Ectodermal cell (in vitro differentiated cells): ENCODE results near the gene ATP13A4. TPM values are rescaled to one million over a fixed set of nuclear protein-coding genes. Genes with fewer than 3 reads are reported as not detected.
A peak's percentile ranks its signal among the peaks of the same experiment; 100 is the strongest.

ENCODE experiments used
- H3K27ac ChIP-seq: 2 replicates; pipeline ENCODE4 v1.7.0; 2013; ENCODE audit warnings: mild to moderate bottlenecking, low read depth, low read length; ENCODE audit not compliant: insufficient read depth, poor library complexity, severe bottlenecking
- H3K27me3 ChIP-seq: 2 replicates; pipeline ENCODE4 v1.7.0; 2013; ENCODE audit warnings: mild to moderate bottlenecking, low read length; ENCODE audit not compliant: insufficient read depth, control insufficient read depth, poor library complexity, severe bottlenecking
- H3K36me3 ChIP-seq: one replicate; pipeline ENCODE4 v1.7.0; 2013; ENCODE audit warnings: low read length; ENCODE audit not compliant: control insufficient read depth, insufficient read depth
- H3K4me1 ChIP-seq: one replicate; pipeline ENCODE4 v1.7.0; 2013; ENCODE audit warnings: low read length; ENCODE audit not compliant: control insufficient read depth, insufficient read depth
- H3K4me3 ChIP-seq: 2 replicates; pipeline ENCODE4 v1.7.0; 2013; ENCODE audit warnings: low read depth, low read length, control low read depth; ENCODE audit not compliant: insufficient read depth
- H3K9me3 ChIP-seq: 2 replicates; pipeline ENCODE4 v1.7.0; 2013; ENCODE audit warnings: mild to moderate bottlenecking, low read length, moderate library complexity; ENCODE audit not compliant: control insufficient read depth
- WGBS, 2 experiments: methylation state at CpG; one replicate each; pipeline ENCODE4 v1.1.7; 2013; ENCODE audit warnings: missing lambda C conversion rate in 2 of 2; 5-methylcytosine and 5-hydroxymethylcytosine counted together
- polyA plus RNA-seq, 4 experiments: library from polyadenylated mRNA; stranded (reverse); fragments of 50-300 nt; gene quantifications; one replicate each; pipeline ENCODE4 v1.2.3, GENCODE V29; 2013

ATP13A4 gene
- 0.37 TPM for polyA plus RNA-seq (2013, experiment 1 of 4)
- polyA plus RNA-seq (2013, experiment 2 of 4), result 0.69 TPM
- 0.59 TPM for polyA plus RNA-seq (2013, experiment 3 of 4)
- 0.49 TPM for polyA plus RNA-seq (2013, experiment 4 of 4)

- H3K4me1 ChIP-seq, result peaks cover 6% of the 10 kb centered on the region
- no peaks in the 10 kb centered on the region for H3K9me3 ChIP-seq
- no peak within 1 kb of the TSS for H3K4me3 ChIP-seq
- 68 to 69% methylated on average over 9 of the region's 9 CpGs for WGBS, 2 experiments
- H3K27me3 ChIP-seq, result no peaks in the 10 kb centered on the region
- no peak within 1 kb of the TSS for H3K27ac ChIP-seq
- H3K36me3 ChIP-seq, result no peaks in the 10 kb centered on the region
Observed at GRCh38 chr3:193554811-193555210, at the start of gene ATP13A4. Gene ATP13A4 (minus strand): TSS chr3:193554895. CDS start chr3:193554799, 96 bp downstream.

GRCh38 chr3:193599393-193599792, 44.7 kb upstream of the ATP13A4 start:
- peaks cover 5% of the 10 kb centered on the region for H3K4me1 ChIP-seq
- H3K4me3 ChIP-seq, result no peak overlapping the region
- no peaks in the 10 kb centered on the region for H3K36me3 ChIP-seq
- no peaks in the 10 kb centered on the region for H3K27me3 ChIP-seq
- H3K9me3 ChIP-seq, result no peaks in the 10 kb centered on the region
- H3K27ac ChIP-seq, result no peak overlapping the region
- 100% methylated on average over 1 of the region's 1 CpG for WGBS, 2 experiments

GRCh38 chr3:193598202-193598601, 43.5 kb upstream of the ATP13A4 start:
- H3K27ac ChIP-seq, result no peak overlapping the region
- peaks cover 5% of the 10 kb centered on the region for H3K4me1 ChIP-seq
- no peaks in the 10 kb centered on the region for H3K27me3 ChIP-seq
- WGBS, 2 experiments, result 91 to 95% methylated on average over 2 of the region's 2 CpGs
- no peaks in the 10 kb centered on the region for H3K36me3 ChIP-seq
- no peaks in the 10 kb centered on the region for H3K9me3 ChIP-seq
- no peak overlapping the region for H3K4me3 ChIP-seq

- peaks cover 5% of the 10 kb centered on the region for H3K4me1 ChIP-seq
- WGBS, 2 experiments, result 88 to 90% methylated on average over 5 of the region's 5 CpGs
- no peak overlapping the region for H3K27ac ChIP-seq
- H3K9me3 ChIP-seq, result no peaks in the 10 kb centered on the region
- H3K4me3 ChIP-seq, result no peak overlapping the region
- no peaks in the 10 kb centered on the region for H3K27me3 ChIP-seq
- no peaks in the 10 kb centered on the region for H3K36me3 ChIP-seq
Observed at GRCh38 chr3:193595939-193596487, 41.3 kb upstream of the ATP13A4 start.

- Histone ChIP-seq H3K4me1 (peaks cover 5% of the 10 kb centered on the region), H3K27me3 (no peaks in the 10 kb centered on the region), H3K4me3 (no peak overlapping the region), H3K36me3 (no peaks in the 10 kb centered on the region), H3K9me3 (no peaks in the 10 kb centered on the region), H3K27ac (no peak overlapping the region)
- 86 to 90% methylated on average over 1 of the region's 1 CpG for WGBS, 2 experiments
Observed at GRCh38 chr3:193594946-193595689, 40.4 kb upstream of the ATP13A4 start.

- Histone ChIP-seq H3K36me3 (no peaks in the 10 kb centered on the region), H3K27ac (peak overlapping the region; percentile 79), H3K9me3 (no peaks in the 10 kb centered on the region), H3K4me1 (peaks cover 5% of the 10 kb centered on the region), H3K4me3 (peak overlapping the region; percentile 96), H3K27me3 (no peaks in the 10 kb centered on the region)
- 0 to 1% methylated on average over 11 of the region's 11 CpGs for WGBS, 2 experiments
Observed at GRCh38 chr3:193593668-193594030, 39.0 kb upstream of the ATP13A4 start.

GRCh38 chr3:193592841-193593667, 38.4 kb upstream of the ATP13A4 start, which contains the start of gene OPA1:
Gene OPA1 (plus strand): TSS chr3:193593208. CDS start chr3:193593378, 170 bp downstream.
- 2 to 3% methylated on average over 55 of the region's 55 CpGs for WGBS, 2 experiments
- peak within 1 kb of the TSS; percentile 79 for H3K27ac ChIP-seq
- no peaks in the 10 kb centered on the region for H3K9me3 ChIP-seq
- H3K4me3 ChIP-seq, result peak within 1 kb of the TSS; percentile 96
- no peaks in the 10 kb centered on the region for H3K27me3 ChIP-seq
- H3K36me3 ChIP-seq, result no peaks in the 10 kb centered on the region
- peaks cover 5% of the 10 kb centered on the region for H3K4me1 ChIP-seq

GRCh38 chr3:193590088-193590856, 35.6 kb upstream of the ATP13A4 start:
- H3K27me3 ChIP-seq, result no peaks in the 10 kb centered on the region
- no peaks in the 10 kb centered on the region for H3K9me3 ChIP-seq
- H3K4me3 ChIP-seq, result no peak overlapping the region
- H3K4me1 ChIP-seq, result peaks cover under 1% of the 10 kb centered on the region
- no peak overlapping the region for H3K27ac ChIP-seq
- H3K36me3 ChIP-seq, result no peaks in the 10 kb centered on the region
- WGBS, 2 experiments, result 88 to 96% methylated on average over 5 to 6 of the region's 6 CpGs

GRCh38 chr3:193589616-193590015, 34.9 kb upstream of the ATP13A4 start:
- Histone ChIP-seq H3K27me3 (no peaks in the 10 kb centered on the region), H3K4me1 (no peaks in the 10 kb centered on the region), H3K9me3 (no peaks in the 10 kb centered on the region), H3K27ac (no peak overlapping the region), H3K4me3 (no peak overlapping the region), H3K36me3 (no peaks in the 10 kb centered on the region)
- 80% methylated on average over 1 of the region's 1 CpG for WGBS, 2 experiments
